Adrenal gland (tissue), 5 donors: ENCODE measurements around the gene EIF3F.

Experiments used
- POLR2A ChIP-seq, 2 donors: fragments of 450-650 bp; IDR thresholded peaks; one replicate each; pipeline ENCODE4 v1.6.1; 2017; ENCODE audit warnings: antibody characterized with exemption in 2 of 2, mild to moderate bottlenecking in 2 of 2, moderate library complexity in 1 of 2
- TF ChIP-seq, protein P1 (sequence below), 6 experiments: fragments of 450-650 bp in 4 of 6; fragments of 200-600 bp in 2 of 6; sonication (generic) in 1 of 6; IDR thresholded peaks; 1 replicate in 5 of 6; 2 replicates in 1 of 6; pipeline versions ENCODE4 v1.5.1 to v1.8.0; 2016 to 2021; ENCODE audit warnings: antibody characterized with exemption in 6 of 6, mild to moderate bottlenecking in 2 of 6, moderate library complexity in 1 of 6
- donor health status: DM: no; HTN: no; CAD: no.

DNA sequence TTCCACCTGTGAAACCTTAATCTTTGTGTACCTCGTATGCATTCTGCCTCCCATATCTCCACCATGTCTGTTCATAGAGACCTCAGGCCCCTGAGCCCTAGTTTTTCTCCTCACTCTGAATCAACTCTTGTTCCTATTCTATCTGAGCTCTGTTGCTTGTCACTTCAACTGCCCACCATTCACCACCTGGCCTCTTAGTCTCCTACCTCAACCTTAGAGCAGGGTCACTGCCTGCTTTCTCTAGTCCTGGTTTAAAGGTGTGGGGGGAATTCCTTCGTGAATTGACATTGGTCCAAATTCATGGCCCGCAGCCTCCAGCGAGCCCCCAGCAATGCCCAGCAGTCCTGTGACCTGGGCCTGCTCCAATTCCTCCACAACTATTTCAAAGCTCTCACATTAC is 54.4 kb downstream of the EIF3F start:
- TF ChIP-seq POLR2A (IDR thresholded peaks at IDR 0.05) = no peak
- TF ChIP-seq, protein P1, sequence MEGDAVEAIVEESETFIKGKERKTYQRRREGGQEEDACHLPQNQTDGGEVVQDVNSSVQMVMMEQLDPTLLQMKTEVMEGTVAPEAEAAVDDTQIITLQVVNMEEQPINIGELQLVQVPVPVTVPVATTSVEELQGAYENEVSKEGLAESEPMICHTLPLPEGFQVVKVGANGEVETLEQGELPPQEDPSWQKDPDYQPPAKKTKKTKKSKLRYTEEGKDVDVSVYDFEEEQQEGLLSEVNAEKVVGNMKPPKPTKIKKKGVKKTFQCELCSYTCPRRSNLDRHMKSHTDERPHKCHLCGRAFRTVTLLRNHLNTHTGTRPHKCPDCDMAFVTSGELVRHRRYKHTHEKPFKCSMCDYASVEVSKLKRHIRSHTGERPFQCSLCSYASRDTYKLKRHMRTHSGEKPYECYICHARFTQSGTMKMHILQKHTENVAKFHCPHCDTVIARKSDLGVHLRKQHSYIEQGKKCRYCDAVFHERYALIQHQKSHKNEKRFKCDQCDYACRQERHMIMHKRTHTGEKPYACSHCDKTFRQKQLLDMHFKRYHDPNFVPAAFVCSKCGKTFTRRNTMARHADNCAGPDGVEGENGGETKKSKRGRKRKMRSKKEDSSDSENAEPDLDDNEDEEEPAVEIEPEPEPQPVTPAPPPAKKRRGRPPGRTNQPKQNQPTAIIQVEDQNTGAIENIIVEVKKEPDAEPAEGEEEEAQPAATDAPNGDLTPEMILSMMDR (IDR thresholded peaks at IDR 0.05) = no peak
